Activated CD4-positive, alpha-beta T cell treated with anti-CD3 and anti-CD28 coated beads, Interleukin-2, amount 10 ng/mL, durations not matched to agents 7 days and 5 days (primary cell): ENCODE data around the gene GABRG3. TPM values are rescaled to one million over a fixed set of nuclear protein-coding genes. Genes with fewer than 3 reads are reported as not detected.

ENCODE experiments used
- CTCF ChIA-PET: fragments of 350-600 bp; sonication (Branson Sonifier 250); formaldehyde crosslinking; loops from one replicate; lab custom pipeline; 2021; ENCODE audit warnings: antibody characterized with exemption; lab: Charles Lee
- POLR2A ChIA-PET: fragments of 350-600 bp; sonication (Branson Sonifier 250); formaldehyde crosslinking; loops from one replicate; lab custom pipeline; 2021; ENCODE audit warnings: antibody characterized with exemption; lab: Charles Lee
- DNase-seq: peaks from one replicate; pipeline ENCODE4 v3.0.0-alpha.2; 2020
- H3K27ac Mint-ChIP-seq: one replicate; pipeline ENCODE4 v1.8.0; 2021; ENCODE audit warnings: mild to moderate bottlenecking, moderate library complexity, mixed read lengths
- H3K27me3 Mint-ChIP-seq: one replicate; pipeline ENCODE4 v1.8.0; 2021; ENCODE audit warnings: mixed read lengths
- H3K36me3 Mint-ChIP-seq: one replicate; pipeline ENCODE4 v1.8.0; 2021; ENCODE audit warnings: low read depth, mixed read lengths
- H3K4me1 Mint-ChIP-seq: one replicate; pipeline ENCODE4 v1.8.0; 2021; ENCODE audit warnings: mixed read lengths
- H3K4me3 Mint-ChIP-seq: one replicate; pipeline ENCODE4 v1.8.0; 2021; ENCODE audit warnings: mild to moderate bottlenecking, moderate library complexity, mixed read lengths
- H3K9me3 Mint-ChIP-seq: one replicate; pipeline ENCODE4 v1.8.0; 2021; ENCODE audit warnings: mixed read lengths
- total RNA-seq, 2 experiments: library from RNA; stranded (reverse); gene quantifications; one replicate each; pipeline ENCODE4 v1.2.3, GENCODE V29; 2021

GABRG3 gene
- total RNA-seq, 2 experiments from 2014 or later = not detected

GRCh38 chr15:27328186-27328585 is 357.2 kb downstream of the GABRG3 start:
- CTCF ChIA-PET = no interaction called here
- Mint-ChIP-seq H3K4me1 (no peaks in the 10 kb centered on the region), H3K27ac (no peak overlapping the region), H3K27me3 (no peaks in the 10 kb centered on the region), H3K36me3 (no peaks in the 10 kb centered on the region), H3K4me3 (no peak overlapping the region), H3K9me3 (peaks cover 13% of the 10 kb centered on the region)
- no peak for DNase-seq
- POLR2A ChIA-PET = no interaction called here

- H3K4me3 Mint-ChIP-seq = no peak overlapping the region
- H3K36me3 Mint-ChIP-seq = no peaks in the 10 kb centered on the region
- no peaks in the 10 kb centered on the region for H3K4me1 Mint-ChIP-seq
- H3K27ac Mint-ChIP-seq = no peak overlapping the region
- CTCF ChIA-PET = no interaction called here
- DNase-seq = no peak
- H3K27me3 Mint-ChIP-seq = no peaks in the 10 kb centered on the region
- POLR2A ChIA-PET = no interaction called here
- H3K9me3 Mint-ChIP-seq = peaks cover 13% of the 10 kb centered on the region
Observed at GRCh38 chr15:27328608-27329007, 357.6 kb downstream of the GABRG3 start.

- Mint-ChIP-seq H3K4me1 (no peaks in the 10 kb centered on the region), H3K9me3 (peaks cover 10% of the 10 kb centered on the region), H3K27me3 (no peaks in the 10 kb centered on the region), H3K36me3 (no peaks in the 10 kb centered on the region), H3K4me3 (no peak overlapping the region), H3K27ac (no peak overlapping the region)
- no peak for DNase-seq
- POLR2A ChIA-PET = no interaction called here
- CTCF ChIA-PET = no interaction called here
Observed at GRCh38 chr15:27330326-27330725, 359.3 kb downstream of the GABRG3 start.

- H3K27ac Mint-ChIP-seq = no peak overlapping the region
- H3K4me3 Mint-ChIP-seq = no peak overlapping the region
- H3K27me3 Mint-ChIP-seq = no peaks in the 10 kb centered on the region
- peaks cover 11% of the 10 kb centered on the region for H3K9me3 Mint-ChIP-seq
- ChIA-PET POLR2A (no interaction called here), CTCF (no interaction called here)
- DNase-seq = no peak
- no peaks in the 10 kb centered on the region for H3K36me3 Mint-ChIP-seq
- no peaks in the 10 kb centered on the region for H3K4me1 Mint-ChIP-seq
Observed at GRCh38 chr15:27336676-27337075, 365.7 kb downstream of the GABRG3 start.

- Mint-ChIP-seq H3K9me3 (peaks cover 14% of the 10 kb centered on the region), H3K4me3 (no peak overlapping the region), H3K36me3 (no peaks in the 10 kb centered on the region), H3K27me3 (no peaks in the 10 kb centered on the region), H3K27ac (no peak overlapping the region), H3K4me1 (no peaks in the 10 kb centered on the region)
- DNase-seq = no peak
- POLR2A ChIA-PET = no interaction called here
- CTCF ChIA-PET = no interaction called here
Observed at GRCh38 chr15:27339138-27339537, 368.2 kb downstream of the GABRG3 start.

- DNase-seq = no peak
- Mint-ChIP-seq H3K9me3 (peaks cover 18% of the 10 kb centered on the region), H3K4me1 (no peaks in the 10 kb centered on the region), H3K27me3 (no peaks in the 10 kb centered on the region), H3K4me3 (no peak overlapping the region), H3K36me3 (no peaks in the 10 kb centered on the region), H3K27ac (no peak overlapping the region)
- ChIA-PET CTCF (no interaction called here), POLR2A (no interaction called here)
Observed at GRCh38 chr15:27341780-27342343, 370.9 kb downstream of the GABRG3 start.

GRCh38 chr15:27342991-27343390 is 372.0 kb downstream of the GABRG3 start:
- Mint-ChIP-seq H3K36me3 (no peaks in the 10 kb centered on the region), H3K4me1 (no peaks in the 10 kb centered on the region), H3K27ac (no peak overlapping the region), H3K4me3 (no peak overlapping the region), H3K9me3 (peaks cover 15% of the 10 kb centered on the region), H3K27me3 (no peaks in the 10 kb centered on the region)
- no peak for DNase-seq
- ChIA-PET CTCF (no interaction called here), POLR2A (no interaction called here)

GRCh38 chr15:27352136-27352535 is 381.2 kb downstream of the GABRG3 start:
- no peak overlapping the region for H3K4me3 Mint-ChIP-seq
- H3K4me1 Mint-ChIP-seq = no peaks in the 10 kb centered on the region
- H3K36me3 Mint-ChIP-seq = no peaks in the 10 kb centered on the region
- no peak for DNase-seq
- H3K9me3 Mint-ChIP-seq = peaks cover 5% of the 10 kb centered on the region
- no peaks in the 10 kb centered on the region for H3K27me3 Mint-ChIP-seq
- POLR2A ChIA-PET = no interaction called here
- no peak overlapping the region for H3K27ac Mint-ChIP-seq
- CTCF ChIA-PET = no interaction called here

GRCh38 chr15:27353856-27354255 is 382.9 kb downstream of the GABRG3 start:
- Mint-ChIP-seq H3K4me3 (no peak overlapping the region), H3K27ac (no peak overlapping the region), H3K9me3 (peaks cover 5% of the 10 kb centered on the region), H3K4me1 (no peaks in the 10 kb centered on the region), H3K27me3 (no peaks in the 10 kb centered on the region), H3K36me3 (no peaks in the 10 kb centered on the region)
- ChIA-PET POLR2A (no interaction called here), CTCF (no interaction called here)
- DNase-seq = no peak

GRCh38 chr15:27358751-27359434 is 387.9 kb downstream of the GABRG3 start:
- DNase-seq = no peak
- no peak overlapping the region for H3K4me3 Mint-ChIP-seq
- H3K4me1 Mint-ChIP-seq = no peaks in the 10 kb centered on the region
- no peaks in the 10 kb centered on the region for H3K27me3 Mint-ChIP-seq
- no peak overlapping the region for H3K27ac Mint-ChIP-seq
- H3K36me3 Mint-ChIP-seq = no peaks in the 10 kb centered on the region
- H3K9me3 Mint-ChIP-seq = no peaks in the 10 kb centered on the region
- POLR2A ChIA-PET = no interaction called here
- CTCF ChIA-PET = no interaction called here

GRCh38 chr15:27359586-27359985 is 388.6 kb downstream of the GABRG3 start:
- ChIA-PET POLR2A (no interaction called here), CTCF (no interaction called here)
- H3K27ac Mint-ChIP-seq = no peak overlapping the region
- no peaks in the 10 kb centered on the region for H3K36me3 Mint-ChIP-seq
- no peaks in the 10 kb centered on the region for H3K9me3 Mint-ChIP-seq
- no peak overlapping the region for H3K4me3 Mint-ChIP-seq
- DNase-seq = no peak
- H3K4me1 Mint-ChIP-seq = no peaks in the 10 kb centered on the region
- H3K27me3 Mint-ChIP-seq = no peaks in the 10 kb centered on the region

GRCh38 chr15:27360316-27360715 is 389.3 kb downstream of the GABRG3 start:
- ChIA-PET POLR2A (no interaction called here), CTCF (no interaction called here)
- no peak for DNase-seq
- H3K9me3 Mint-ChIP-seq = no peaks in the 10 kb centered on the region
- H3K36me3 Mint-ChIP-seq = no peaks in the 10 kb centered on the region
- H3K4me3 Mint-ChIP-seq = no peak overlapping the region
- no peaks in the 10 kb centered on the region for H3K4me1 Mint-ChIP-seq
- H3K27ac Mint-ChIP-seq = no peak overlapping the region
- no peaks in the 10 kb centered on the region for H3K27me3 Mint-ChIP-seq

- Mint-ChIP-seq H3K4me1 (no peaks in the 10 kb centered on the region), H3K36me3 (no peaks in the 10 kb centered on the region), H3K9me3 (peaks cover under 1% of the 10 kb centered on the region), H3K27ac (no peak overlapping the region), H3K4me3 (no peak overlapping the region), H3K27me3 (no peaks in the 10 kb centered on the region)
- ChIA-PET CTCF (no interaction called here), POLR2A (no interaction called here)
- DNase-seq = no peak
Observed at GRCh38 chr15:27361438-27361837, 390.5 kb downstream of the GABRG3 start.

- Mint-ChIP-seq H3K36me3 (no peaks in the 10 kb centered on the region), H3K4me3 (no peak overlapping the region), H3K27me3 (no peaks in the 10 kb centered on the region), H3K4me1 (no peaks in the 10 kb centered on the region), H3K27ac (no peak overlapping the region), H3K9me3 (peaks cover 13% of the 10 kb centered on the region)
- POLR2A ChIA-PET = no interaction called here
- no peak for DNase-seq
- CTCF ChIA-PET = no interaction called here
Observed at GRCh38 chr15:27365456-27365855, 394.5 kb downstream of the GABRG3 start.
